Keratinocyte (primary cell): Measurements from ENCODE around the gene SUGCT. TPM values are rescaled to one million over a fixed set of nuclear protein-coding genes. Genes with fewer than 3 reads are reported as not detected.

Experiments
- DNase-seq: peaks from one replicate; pipeline ENCODE4 v3.0.0-alpha.2; 2011; ENCODE audit warnings: low read depth, missing footprints, low spot score
- FAIRE-seq: peaks from 2 replicates; lab custom pipeline; 2011; peaks lifted over from hg19 to GRCh38; lab: Jason Lieb, UNC
- H2AFZ ChIP-seq: 2 replicates; pipeline ENCODE4 v1.6.0; 2012; ENCODE audit warnings: low read length, control low read depth, inconsistent platforms; ENCODE audit not compliant: control insufficient read depth
- H3K27ac ChIP-seq: 2 replicates; pipeline ENCODE4 v1.5.1; 2011; ENCODE audit warnings: low read length; ENCODE audit not compliant: control insufficient read depth, insufficient read depth
- H3K27me3 ChIP-seq: 3 replicates; pipeline ENCODE4 v1.6.0; 2011; ENCODE audit warnings: low read length; ENCODE audit not compliant: control insufficient read depth, insufficient read depth; ENCODE audit errors: extremely low read depth
- H3K36me3 ChIP-seq, 2 experiments: 2 replicates in 1 of 2; 3 replicates in 1 of 2; pipeline ENCODE4 v1.5.1; 2011; ENCODE audit warnings: low read length in 2 of 2, mild to moderate bottlenecking in 1 of 2; ENCODE audit not compliant: control insufficient read depth in 2 of 2, insufficient read depth in 2 of 2; ENCODE audit errors: extremely low read depth in 1 of 2
- H3K4me1 ChIP-seq: 3 replicates; pipeline ENCODE4 v1.5.1; 2011; ENCODE audit warnings: low read length; ENCODE audit not compliant: control insufficient read depth, insufficient read depth; ENCODE audit errors: extremely low read depth
- H3K4me2 ChIP-seq: 3 replicates; pipeline ENCODE4 v1.6.0; 2011; ENCODE audit warnings: low read depth, low read length; ENCODE audit not compliant: control insufficient read depth, insufficient read depth; ENCODE audit errors: extremely low read depth
- H3K4me3 ChIP-seq, 3 experiments: fragments of 200-600 bp in 1 of 3; sonication (generic) in 1 of 3; 2 replicates in 2 of 3; 3 replicates in 1 of 3; pipeline ENCODE4 v1.5.1; 2011 to 2016; ENCODE audit warnings: low read length in 3 of 3, mild to moderate bottlenecking in 3 of 3, control low read depth in 2 of 3, inconsistent platforms in 1 of 3, low read depth in 1 of 3, mixed read lengths in 1 of 3, mixed run types in 1 of 3, moderate library complexity in 1 of 3; ENCODE audit not compliant: control insufficient read depth in 2 of 3, insufficient read depth in 2 of 3; ENCODE audit errors: extremely low read depth in 1 of 3
- H3K79me2 ChIP-seq: 2 replicates; pipeline ENCODE4 v1.6.0; 2012; ENCODE audit warnings: low read length; ENCODE audit not compliant: control insufficient read depth, insufficient read depth
- H3K9ac ChIP-seq: 3 replicates; pipeline ENCODE4 v1.6.0; 2011; ENCODE audit warnings: low read length; ENCODE audit not compliant: control insufficient read depth, insufficient read depth; ENCODE audit errors: extremely low read depth
- H3K9me1 ChIP-seq: 3 replicates; pipeline ENCODE4 v1.6.0; 2011; ENCODE audit warnings: low read length; ENCODE audit not compliant: control insufficient read depth, insufficient read depth; ENCODE audit errors: extremely low read depth
- H3K9me3 ChIP-seq: 2 replicates; pipeline ENCODE4 v1.5.1; 2012; ENCODE audit warnings: low read depth, low read length; ENCODE audit not compliant: control insufficient read depth
- H4K20me1 ChIP-seq: 3 replicates; pipeline ENCODE4 v1.6.0; 2011; ENCODE audit warnings: low read length; ENCODE audit not compliant: control insufficient read depth, insufficient read depth; ENCODE audit errors: extremely low read depth
- EZH2 ChIP-seq: IDR thresholded peaks from one replicate; pipeline ENCODE4 v1.6.1; 2012; ENCODE audit warnings: inconsistent platforms, mild to moderate bottlenecking, low read length, moderate library complexity
- dilution Hi-C: fragments of 300-500 bp; cut with MboI; formaldehyde crosslinking; loops from one replicate; pipeline ENCODE4 v1.7.0; 2020; ENCODE audit warnings: low sequenced_read_pairs; ENCODE audit not compliant: extremely low pct_ligation_motif_present
- polyA plus RNA-seq, 5 experiments: library from polyadenylated mRNA; depleted of rRNA in 3 of 5; stranded (reverse) in 3 of 5; stranded (forward) in 1 of 5; unstranded in 1 of 5; fragments of >200 nt; gene quantifications; 1 replicate in 1 of 5; 2 replicates in 3 of 5; 3 replicates in 1 of 5; pipeline versions ENCODE4 v1.2.1 to v1.2.3, GENCODE V29; 2011 to 2012; ENCODE audit warnings: missing spikeins in 2 of 5, low read depth in 1 of 5, low replicate concordance in 1 of 5
- TF ChIP-seq, protein P1 (sequence below), 3 experiments: IDR thresholded peaks in 1 of 3; conservative IDR thresholded peaks in 1 of 3; optimal IDR thresholded peaks in 1 of 3; 2 replicates in 2 of 3; 3 replicates in 1 of 3; pipeline versions ENCODE3 to v1.5.1; 2011; ENCODE audit warnings: low read length in 3 of 3, mild to moderate bottlenecking in 3 of 3, moderate library complexity in 2 of 3, control low read depth in 1 of 3, inconsistent platforms in 1 of 3; ENCODE audit not compliant: insufficient read depth in 2 of 3; ENCODE audit errors: extremely low read depth in 1 of 3

The SUGCT gene
- polyA plus RNA-seq, 1 donor (not counting 4 experiments of a cell fraction or from before 2014, with no cell fraction given) = 134 TPM

DNA sequence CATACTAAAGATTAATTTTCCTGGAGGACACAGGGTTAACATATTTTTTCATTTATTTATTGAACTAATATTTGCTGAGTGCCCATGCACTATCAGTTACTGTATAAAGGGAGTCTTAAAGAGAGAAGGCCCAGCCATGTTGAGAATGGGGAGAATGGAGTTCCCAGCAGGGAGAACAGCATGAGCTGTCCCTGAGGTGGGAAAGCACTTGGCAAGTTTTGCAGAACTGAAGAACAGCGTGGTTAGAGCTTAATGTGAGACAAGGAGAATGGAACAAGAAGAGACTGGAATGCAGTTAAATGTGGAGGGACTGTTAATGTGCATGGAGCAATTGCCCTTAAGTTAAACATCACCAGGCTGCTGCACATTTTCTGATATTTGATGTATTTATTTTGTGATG, 435.4 kb downstream of the SUGCT start:
- Histone ChIP-seq H3K36me3 (no peaks in the 10 kb centered on the region), H3K4me3 (no peak overlapping the region), H2AFZ (no peak overlapping the region), H3K4me1 (peaks cover 6% of the 10 kb centered on the region), H3K27me3 (no peaks in the 10 kb centered on the region), H3K9ac (no peak overlapping the region), H4K20me1 (no peaks in the 10 kb centered on the region), H3K4me2 (no peak overlapping the region), H3K9me3 (no peaks in the 10 kb centered on the region), H3K79me2 (no peaks in the 10 kb centered on the region), H3K9me1 (no peaks in the 10 kb centered on the region), H3K27ac (no peak overlapping the region)
- dilution Hi-C loops = no loop called here
- FAIRE-seq = no peak
- TF ChIP-seq, protein P1, sequence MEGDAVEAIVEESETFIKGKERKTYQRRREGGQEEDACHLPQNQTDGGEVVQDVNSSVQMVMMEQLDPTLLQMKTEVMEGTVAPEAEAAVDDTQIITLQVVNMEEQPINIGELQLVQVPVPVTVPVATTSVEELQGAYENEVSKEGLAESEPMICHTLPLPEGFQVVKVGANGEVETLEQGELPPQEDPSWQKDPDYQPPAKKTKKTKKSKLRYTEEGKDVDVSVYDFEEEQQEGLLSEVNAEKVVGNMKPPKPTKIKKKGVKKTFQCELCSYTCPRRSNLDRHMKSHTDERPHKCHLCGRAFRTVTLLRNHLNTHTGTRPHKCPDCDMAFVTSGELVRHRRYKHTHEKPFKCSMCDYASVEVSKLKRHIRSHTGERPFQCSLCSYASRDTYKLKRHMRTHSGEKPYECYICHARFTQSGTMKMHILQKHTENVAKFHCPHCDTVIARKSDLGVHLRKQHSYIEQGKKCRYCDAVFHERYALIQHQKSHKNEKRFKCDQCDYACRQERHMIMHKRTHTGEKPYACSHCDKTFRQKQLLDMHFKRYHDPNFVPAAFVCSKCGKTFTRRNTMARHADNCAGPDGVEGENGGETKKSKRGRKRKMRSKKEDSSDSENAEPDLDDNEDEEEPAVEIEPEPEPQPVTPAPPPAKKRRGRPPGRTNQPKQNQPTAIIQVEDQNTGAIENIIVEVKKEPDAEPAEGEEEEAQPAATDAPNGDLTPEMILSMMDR (optimal IDR thresholded peaks at IDR 0.05 in 1 of 3, IDR thresholded peaks at IDR 0.05 in 1 of 3, conservative IDR thresholded peaks at IDR 0.05 in 1 of 3; ENCODE audit: extremely low read depth in 1 of 3, insufficient read depth in 2 of 3, low read length in 3 of 3) = no peak
- no peak for TF ChIP-seq EZH2
- DNase-seq = no peak

DNA sequence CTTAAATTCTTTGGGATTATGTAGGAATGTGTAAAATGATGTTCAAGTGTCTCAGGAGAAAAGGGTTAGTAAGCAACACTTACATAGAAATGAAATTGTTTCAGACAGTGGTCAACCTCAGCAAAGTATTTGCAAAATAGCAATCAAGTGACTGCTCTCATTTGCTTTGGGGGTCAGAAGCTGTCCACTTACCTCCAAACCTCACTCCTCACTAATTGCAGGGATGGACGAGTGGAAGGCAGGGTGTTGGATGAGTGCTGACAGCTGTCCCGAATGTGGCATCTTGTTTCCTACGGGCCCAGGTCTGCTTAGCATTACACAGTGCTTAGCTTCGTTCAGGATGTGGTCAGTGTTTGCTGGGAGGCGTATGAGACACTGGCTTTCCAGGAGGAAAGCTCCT, 437.0 kb downstream of the SUGCT start:
- H3K9me3 ChIP-seq = no peaks in the 10 kb centered on the region
- TF ChIP-seq EZH2 = no peak
- TF ChIP-seq, protein P1 (optimal IDR thresholded peaks at IDR 0.05 in 1 of 3, IDR thresholded peaks at IDR 0.05 in 1 of 3, conservative IDR thresholded peaks at IDR 0.05 in 1 of 3; ENCODE audit: extremely low read depth in 1 of 3, insufficient read depth in 2 of 3, low read length in 3 of 3) = no peak
- no peak overlapping the region for H3K9ac ChIP-seq
- peak; percentile 51 for FAIRE-seq
- no peaks in the 10 kb centered on the region for H3K79me2 ChIP-seq
- H3K4me1 ChIP-seq = peaks cover 6% of the 10 kb centered on the region
- H3K27me3 ChIP-seq = no peaks in the 10 kb centered on the region
- no peak overlapping the region for H3K4me3 ChIP-seq
- no peak overlapping the region for H3K27ac ChIP-seq
- H3K36me3 ChIP-seq = no peaks in the 10 kb centered on the region
- H3K9me1 ChIP-seq = no peaks in the 10 kb centered on the region
- H4K20me1 ChIP-seq = no peaks in the 10 kb centered on the region
- dilution Hi-C loops = no loop called here
- no peak overlapping the region for H3K4me2 ChIP-seq
- DNase-seq = no peak
- no peak overlapping the region for H2AFZ ChIP-seq
